HG03280 (cell line): ENCODE data around the gene PRKAR1A.
A peak's percentile ranks its signal among the peaks of the same experiment; 100 is the strongest.
"Not testable (repeated sequence)": the region's sequence is repeated elsewhere in the genome, so short reads cannot be mapped to it uniquely, and the experiment has no call there.

Experiments
- ATAC-seq: cut with Tn5 transposase; IDR thresholded peaks from one replicate; pipeline ENCODE4 v1.9.1; 2021; ENCODE audit warnings: mild to moderate bottlenecking, moderate library complexity; ENCODE audit not compliant: unreplicated experiment

PRKAR1A gene

DNA sequence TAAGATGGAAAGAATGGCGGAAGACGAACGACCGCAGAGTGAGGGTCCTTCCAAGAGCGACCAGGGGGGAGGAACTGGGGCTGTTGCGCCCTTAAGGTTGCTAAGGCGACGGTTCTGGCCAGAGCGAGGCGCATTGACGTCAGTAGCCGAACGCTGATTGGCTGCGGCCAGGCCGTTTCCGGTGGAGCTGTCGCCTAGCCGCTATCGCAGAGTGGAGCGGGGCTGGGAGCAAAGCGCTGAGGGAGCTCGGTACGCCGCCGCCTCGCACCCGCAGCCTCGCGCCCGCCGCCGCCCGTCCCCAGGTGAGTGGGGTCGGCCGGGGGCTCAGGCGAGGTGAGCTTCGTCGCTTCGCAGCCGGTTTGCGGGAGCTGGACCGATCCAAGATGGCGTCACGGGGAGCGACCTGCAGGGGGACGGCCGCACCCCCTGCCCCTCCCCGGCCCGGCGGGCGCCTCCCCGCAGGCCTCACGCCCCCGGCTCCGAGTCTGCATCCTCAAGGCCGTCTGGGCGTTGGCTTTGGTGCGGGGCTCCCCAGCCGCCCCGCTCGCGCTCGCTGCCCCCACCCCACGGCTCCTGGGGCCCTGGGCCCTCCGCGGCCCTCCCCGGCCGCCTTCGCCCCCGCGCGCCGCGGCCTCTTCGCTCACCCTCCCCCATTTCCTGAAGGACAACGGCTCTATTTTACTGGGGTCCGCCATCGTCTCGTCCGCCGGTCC lies at the start of gene PRKAR1A:
Gene PRKAR1A, plus strand, starts transcription at position 184 of the 713 bp plus-strand sequence. CDS start 2,970 bp downstream, outside the sequence.
- peak; percentile 91 for ATAC-seq

DNA sequence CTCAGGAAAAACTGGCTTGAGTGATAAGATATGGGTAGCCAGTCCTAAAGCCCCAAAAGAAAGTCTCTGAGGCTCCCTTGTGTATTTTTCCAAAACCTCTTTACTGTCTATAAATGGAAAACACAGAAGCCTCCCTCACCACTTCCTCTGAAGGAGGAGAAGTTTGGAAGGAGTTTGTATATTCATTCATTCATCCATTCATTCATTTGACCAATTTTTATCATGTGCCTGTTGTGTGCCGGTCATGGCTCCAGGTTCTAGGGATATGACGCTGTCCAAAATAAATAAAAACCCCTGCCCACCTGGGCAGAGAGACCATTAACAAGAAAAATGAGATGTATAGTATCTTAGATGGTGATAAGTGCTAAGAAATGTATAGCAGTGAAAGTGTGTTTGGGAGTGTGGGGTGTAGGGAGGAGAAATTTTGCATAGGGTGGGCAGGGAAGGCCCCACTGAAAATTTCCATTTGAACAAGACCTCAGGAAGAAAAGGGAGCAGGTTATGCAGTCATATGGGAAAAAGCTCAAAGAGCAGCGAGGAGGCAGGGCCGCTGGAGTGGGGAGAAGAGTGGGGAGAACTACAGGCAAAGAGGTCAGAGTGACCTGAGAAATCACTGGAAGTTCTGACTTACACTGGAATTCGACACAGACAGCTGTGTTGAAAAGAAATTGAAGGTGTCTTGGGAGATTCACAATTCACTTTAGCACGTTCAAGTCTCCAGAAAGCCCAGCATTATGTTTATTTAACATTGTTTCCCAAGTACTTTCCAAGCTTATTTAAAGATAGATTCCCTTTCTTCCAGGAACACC lies 48.8 kb upstream of the PRKAR1A start:
- no peak for ATAC-seq

DNA sequence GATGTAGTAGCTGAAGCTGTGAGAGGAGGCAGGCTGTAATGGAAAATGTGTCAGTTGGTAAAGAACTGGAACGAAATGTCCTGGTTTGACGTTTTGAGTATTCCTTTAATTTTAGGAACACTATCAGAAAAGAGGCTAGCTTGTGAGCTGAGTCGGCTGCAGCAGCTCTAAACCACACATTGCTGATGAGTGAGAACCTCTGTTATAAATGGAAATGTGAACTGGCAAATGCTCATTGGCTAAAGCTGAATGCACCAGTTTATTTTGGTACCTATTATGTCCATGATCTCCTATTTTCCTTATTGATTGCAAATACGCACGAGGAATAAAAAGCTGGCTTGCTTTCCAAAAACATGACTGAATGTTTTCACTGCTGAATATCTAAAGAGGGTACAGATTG lies 43.9 kb upstream of the PRKAR1A start:
- no peak for ATAC-seq

DNA sequence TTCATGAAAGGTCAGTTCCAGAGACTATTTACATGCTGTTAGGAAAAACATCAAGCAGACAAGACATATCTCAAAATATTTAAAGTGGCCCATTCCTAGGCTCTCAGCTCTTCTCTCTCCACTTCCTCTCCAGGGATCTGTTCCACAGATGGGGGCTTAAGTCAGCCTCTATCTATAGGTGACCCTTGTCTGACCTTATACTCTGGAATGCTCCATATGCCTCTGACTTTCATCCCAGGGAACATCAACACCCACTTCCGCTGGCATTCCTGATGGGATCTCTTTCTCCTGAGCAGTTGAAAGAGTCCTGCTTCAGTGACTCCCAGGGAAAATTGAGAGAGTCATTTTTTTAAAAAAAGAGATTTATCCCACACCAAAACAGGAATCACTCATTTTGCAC lies 43.4 kb upstream of the PRKAR1A start:
- ATAC-seq, result no peak

DNA sequence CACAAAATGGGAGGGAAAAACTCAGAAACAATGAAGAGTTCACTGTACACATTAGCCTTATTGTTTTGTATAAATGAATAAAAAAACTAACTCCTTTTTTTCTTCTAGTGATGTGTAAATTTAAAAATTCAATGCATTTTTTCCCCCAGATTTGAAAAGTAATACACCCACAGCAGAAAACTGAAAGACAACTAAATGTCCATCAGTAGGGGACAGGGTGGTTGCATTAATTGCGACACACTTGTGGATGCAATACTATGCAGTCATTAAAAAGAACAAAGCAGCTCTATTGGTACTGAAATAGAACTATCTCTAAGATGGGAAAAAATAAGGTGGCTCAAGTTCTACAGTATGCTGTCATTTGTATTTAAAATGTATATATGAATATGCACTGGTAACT lies 41.3 kb upstream of the PRKAR1A start:
- ATAC-seq, result no peak

DNA sequence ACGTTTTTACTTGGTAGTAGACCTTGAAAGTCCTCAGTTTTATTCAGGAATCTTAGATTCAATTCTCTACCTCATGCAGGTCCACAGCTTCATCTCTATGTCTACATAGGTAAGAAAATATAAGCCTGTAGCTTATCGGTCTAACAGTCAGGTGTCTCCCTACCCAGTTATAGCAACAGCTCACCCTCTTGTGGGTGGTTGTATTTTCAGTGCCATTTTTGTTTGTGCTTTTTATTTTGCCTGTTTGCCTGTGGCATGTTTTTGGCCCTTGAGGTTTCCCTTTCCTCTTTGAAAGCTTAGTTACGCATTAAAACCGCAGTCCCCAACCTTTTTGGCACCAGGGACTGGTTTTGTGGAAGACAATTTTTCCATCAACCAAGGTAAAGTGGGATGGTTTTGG lies 31.3 kb upstream of the PRKAR1A start:
- no peak for ATAC-seq

DNA sequence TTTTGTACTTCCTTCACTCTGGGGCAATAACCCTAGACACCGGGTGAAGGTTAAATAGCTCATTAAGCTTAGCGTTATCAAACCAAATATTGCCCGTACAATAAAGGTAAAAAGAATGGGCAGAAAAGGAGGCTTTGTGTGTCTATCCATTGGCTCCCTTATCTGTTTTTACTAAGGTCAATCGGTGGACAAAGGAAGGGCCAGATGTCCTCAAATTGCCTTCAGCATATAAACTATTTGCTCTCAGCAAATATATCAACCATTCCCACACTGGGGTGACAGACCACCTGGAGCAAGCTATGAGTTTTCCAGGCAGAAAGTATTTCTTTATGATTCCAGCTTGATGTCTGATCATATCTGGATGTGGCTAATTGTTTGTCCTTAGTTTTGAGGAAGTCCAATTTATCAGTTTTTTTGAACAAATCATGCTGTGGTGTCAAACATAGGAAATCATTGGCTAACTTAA lies 29.6 kb upstream of the PRKAR1A start:
- no peak for ATAC-seq

DNA sequence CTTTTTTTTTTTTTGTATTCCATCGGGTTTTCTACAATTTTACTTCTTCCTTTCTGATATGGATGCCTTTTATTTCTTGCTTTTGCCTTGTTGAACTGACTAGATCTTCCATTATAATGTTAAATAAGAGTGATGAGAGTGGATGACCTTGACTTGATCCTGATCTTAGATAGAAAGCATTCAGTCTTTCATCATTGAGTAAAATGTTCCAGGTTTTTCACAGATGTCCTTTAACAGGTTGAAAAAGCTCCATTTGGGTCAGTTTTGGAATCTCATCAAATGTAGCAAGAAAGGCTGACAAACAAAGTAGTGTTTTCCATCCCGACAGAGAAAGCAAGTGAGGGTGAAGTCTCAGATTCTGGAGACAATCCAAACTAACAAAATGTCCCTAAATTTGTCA lies 27.8 kb upstream of the PRKAR1A start:
- no peak for ATAC-seq

DNA sequence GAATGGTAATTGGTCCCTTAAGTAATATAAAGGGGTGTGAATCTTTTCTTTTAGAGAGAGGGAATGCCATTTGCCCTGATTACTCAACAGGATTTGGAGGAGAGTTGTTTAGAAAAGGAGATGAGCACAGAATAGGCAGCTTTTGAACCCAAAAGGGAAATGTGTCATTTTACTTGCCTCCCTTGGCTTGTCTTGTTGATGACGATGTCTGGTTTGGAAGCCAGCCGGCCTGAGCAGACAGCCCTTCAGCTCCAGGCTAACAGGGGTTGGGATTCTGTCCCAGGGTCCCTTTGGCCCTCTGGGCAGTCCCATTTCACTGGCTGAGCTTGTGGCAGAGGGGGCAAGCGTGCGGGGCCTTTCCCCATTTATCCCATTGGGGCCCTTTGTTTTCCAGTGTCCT lies 22.3 kb upstream of the PRKAR1A start:
- no peak for ATAC-seq

DNA sequence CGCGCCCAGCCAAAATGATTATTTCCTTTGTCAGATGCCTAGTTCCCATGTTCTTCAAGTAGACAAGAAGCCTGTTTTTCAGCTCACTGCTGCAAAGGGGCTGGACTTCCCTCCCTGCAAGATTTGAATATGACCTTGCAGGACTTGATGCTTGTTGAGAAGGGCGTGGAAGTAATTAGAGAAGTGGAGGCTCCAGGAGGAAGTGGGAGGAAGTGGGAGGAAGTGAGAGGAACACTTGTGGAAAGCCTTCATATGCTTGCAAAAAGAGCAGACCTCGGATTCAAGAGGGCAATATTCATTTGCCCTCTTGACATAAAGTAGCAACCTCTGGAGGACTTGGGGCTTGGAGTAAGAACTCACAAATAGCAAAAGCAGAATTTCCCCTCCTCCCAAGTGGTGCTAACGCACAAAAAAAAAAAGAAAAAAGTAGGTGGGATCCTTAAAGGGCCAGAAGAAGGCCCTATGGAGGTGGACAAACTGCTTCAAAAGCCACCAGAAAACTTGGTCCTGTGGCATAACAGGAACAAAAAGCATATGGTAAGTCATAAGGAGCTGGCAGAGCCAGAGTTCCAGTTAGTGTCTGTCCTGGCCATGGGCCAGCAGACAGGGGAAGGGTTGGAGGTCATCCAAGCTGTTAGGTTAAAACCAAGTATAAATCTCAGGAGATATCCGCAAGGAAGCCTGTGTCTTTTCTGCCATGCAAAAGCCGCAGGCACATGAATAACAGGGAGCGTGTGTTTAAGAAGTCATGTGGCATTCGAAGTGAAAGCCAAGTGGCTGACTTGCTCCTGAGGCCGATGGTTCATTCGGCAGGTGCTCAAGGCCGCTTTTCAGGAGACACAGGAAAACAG lies 20.6 kb upstream of the PRKAR1A start:
- ATAC-seq, result no peak

DNA sequence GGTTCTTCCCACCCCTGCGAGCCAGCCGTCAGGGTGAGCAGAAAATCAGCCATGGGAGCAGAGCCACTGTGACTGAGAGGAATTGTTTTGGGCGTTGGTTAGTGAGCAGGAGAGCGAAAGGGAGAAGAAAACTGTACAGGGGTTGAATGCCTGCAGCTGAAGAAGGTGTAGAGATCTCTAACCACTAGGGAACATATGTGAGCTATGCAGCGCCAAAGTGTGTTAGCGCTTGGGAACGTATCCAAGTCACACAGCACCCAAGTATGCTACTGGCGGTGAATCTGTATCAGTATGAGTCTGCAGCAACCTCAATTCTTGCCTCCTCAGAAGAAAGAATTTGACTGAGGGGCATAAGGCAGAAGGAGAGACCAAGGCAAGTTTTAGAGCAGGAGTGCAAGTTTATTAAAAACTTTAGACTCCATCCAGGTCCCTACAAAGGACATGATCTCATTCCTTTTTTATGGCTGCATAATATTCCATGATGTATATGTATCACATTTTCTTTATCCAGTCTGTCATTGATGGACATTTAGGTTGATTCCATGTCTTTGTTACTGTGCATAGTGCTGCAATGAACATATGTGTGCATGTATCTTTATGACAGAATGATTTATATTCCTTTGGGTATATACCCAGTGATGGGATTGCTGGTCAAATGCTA lies 19.7 kb upstream of the PRKAR1A start:
- not testable (repeated sequence) for ATAC-seq

DNA sequence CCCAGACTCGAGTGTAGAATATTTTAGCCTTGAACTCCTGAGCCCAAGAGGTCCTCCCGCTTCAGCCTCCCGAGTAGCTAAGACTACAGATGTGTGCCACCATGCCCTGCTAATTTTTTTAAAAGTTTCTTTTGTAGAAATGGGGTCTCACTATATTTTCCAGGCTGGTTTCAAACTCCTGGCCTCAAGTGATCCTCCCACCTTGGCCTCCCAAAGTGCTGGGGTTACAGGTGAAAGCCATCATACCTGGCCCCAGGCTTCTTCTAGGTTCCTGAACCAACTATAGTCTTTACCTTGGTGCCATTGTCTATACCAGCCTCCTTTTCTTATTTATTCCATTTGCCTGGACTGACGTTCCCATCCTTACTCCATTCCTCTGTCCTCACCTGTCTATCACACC lies 17.1 kb upstream of the PRKAR1A start:
- no peak for ATAC-seq

DNA sequence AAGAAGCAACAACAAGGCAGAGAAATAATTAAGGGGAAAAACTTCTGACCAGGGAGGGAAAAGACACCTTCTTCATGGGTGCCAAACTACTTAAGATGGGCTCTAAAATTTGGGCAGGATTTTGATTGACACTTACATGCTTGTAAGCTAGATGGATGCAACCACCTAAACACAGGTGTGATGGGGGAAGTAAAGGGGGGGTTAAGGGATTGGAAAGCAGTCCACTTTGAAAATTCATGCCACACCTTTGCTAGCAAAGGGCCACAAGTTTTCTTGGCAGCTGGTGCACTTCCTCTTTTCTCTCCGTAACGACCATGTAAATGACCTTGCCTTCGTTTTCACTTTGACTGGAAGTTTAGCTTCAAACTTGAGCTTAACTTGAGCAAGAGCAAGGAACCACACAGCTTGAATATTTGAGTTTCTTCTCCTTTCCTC lies 14.3 kb upstream of the PRKAR1A start:
- ATAC-seq, result peak; percentile 91

DNA sequence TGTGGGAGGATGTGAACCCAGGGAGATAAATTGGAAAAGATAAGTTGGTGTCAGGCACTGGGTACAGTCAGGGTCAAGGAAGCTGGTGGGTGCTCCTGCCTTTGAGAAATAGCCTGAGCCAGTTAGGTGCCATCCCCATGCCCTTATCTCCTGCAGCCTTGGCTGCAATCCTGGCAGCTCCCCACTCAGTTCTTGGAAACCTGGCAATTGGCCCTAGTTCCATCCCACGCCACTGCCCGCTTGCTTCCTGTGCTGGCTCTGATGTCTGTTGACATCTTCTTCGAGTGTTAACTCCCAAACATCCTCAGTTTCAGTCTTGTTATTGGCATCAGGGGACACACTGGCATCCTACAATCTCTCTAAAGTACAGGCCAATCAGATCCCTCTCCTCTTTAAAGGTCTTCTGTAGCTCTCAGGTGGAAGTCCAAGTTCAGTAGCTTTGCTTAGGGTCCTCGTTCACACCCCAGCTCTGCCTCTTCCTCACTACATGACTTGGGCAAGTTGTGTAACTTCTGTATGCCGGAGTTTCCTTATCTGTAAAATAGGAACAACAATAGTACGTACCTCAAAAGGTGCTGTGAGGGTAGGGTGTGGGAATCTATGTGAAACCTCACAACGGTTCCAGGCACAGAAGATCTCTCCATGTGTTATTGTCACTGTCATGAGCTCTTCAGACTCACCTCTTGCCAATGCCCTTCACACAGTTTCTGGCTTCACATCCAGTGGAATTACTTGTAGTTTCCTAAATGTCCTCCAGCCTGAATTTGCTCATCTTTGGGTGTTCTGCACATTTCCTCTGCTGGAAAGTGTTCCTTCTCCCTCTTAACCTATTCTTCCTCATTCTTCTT lies 13.5 kb upstream of the PRKAR1A start:
- no peak for ATAC-seq

DNA sequence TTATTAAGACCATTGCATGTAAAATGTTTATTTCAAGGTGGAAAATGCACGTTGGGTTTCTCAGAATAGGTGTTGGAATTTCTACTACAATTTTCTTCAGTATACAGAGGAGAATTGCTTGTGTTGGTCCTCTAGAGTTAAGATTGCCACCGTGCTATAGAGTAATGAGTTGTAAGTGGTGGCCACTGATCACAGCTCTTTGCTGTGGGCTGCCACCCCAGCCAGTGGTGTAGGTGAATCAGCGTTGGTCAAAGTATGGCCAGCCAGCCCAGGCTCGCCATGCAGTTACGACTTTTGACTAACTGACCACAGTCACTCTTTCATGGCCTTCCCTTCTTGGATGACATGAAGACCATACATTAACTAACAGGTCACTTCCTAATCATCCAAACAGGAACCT lies 12.6 kb upstream of the PRKAR1A start:
- no peak for ATAC-seq

DNA sequence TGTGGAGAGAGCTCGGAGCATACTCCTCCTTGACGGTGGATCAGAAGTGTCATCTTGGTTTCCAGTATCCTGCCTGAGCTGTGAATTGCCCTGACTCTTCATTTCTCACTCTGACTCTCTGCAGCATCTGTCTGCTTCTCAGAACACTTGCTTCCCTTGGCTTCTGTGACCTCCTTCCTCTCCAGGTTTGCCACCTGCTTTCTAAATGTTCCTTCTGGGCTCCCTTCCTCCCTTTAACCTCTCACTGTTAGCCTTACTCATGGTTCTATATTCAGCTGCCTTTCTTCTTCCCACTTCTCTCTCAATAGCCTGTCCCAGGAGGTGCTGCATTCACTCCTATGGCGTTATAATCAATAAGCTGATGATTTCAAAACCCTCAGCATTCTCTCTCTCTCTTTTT lies 11.2 kb upstream of the PRKAR1A start:
- ATAC-seq, result no peak

DNA sequence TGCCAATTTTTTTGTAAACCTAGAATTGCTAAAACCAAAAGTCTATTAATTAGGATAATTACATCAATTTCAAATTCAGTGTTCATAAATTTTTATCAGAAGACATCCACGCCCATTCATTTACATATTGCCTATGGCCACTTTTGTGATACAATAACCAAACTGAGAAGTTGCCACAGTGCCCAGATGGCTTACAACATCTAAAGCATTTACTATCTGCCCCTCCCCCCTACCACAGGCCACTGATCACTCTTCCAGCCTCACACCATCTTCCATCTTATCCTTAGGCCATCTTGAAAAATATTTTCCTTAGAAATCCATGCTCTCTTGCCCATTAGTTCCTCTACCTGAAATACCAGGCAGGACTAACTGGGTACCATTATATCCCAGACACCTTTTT lies 6.3 kb upstream of the PRKAR1A start:
- ATAC-seq, result no peak

DNA sequence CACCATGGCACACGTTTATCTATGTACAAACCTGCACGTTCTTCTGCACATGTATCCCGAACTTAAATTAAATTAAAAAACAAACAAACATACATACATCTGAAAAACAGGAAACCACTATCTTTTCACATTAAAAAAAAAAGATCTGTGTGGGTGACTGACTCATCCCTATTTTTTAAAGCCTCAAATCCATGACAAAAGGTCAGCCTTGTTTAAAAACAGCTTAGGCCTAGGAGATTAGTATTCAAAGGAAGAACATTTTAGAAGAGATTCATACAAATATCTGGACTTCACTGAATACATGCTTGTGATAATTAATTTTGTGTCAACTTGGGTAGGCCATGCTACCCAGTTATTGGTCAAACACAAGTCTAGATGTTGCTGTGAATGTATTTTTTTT lies 4.7 kb upstream of the PRKAR1A start:
- no peak for ATAC-seq

DNA sequence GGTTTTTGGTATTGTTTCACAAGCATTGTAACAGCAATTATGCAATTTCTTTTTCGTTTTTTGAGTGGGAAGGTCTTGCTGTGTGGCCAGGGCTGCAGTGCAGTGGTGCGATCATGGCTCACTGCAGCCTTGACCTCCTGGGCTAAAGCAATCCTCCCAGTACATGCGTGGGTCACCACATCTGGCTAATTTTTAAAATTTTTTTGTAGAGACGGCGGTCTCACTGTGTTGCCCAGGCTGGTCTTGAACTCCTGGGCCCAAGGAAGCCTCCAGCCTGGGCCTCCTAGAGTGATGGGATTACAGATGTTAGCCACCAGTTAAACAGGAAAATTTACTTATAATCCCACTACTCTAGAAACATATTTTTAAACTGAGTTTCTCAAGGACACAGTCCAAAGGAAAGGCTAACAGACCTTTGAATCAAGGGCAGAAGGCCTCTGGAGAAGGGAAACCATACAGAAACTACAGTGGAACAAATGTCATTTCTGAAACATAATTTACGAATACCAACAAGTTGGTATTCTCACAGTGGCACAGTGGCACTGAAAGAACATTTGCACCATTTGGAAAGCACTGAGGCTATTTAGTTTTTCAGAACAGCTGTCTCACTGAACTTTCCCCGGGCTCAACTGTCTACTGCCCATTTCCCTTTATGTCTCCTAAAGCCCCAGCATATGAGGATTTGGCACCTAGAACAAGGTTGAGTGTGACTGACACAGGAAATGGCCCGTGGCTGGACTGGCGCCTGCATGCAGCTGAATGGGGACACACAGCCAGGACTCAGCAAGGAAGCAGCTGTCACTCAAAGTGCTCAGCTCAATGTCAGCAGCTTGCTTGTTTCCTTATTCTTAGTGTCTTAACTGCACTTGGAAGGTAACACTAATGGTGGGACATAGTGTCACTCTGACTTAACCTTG lies 2.8 kb upstream of the PRKAR1A start:
- ATAC-seq, result no peak
